ENCODE measurements around the gene DAGLA.

DNA sequence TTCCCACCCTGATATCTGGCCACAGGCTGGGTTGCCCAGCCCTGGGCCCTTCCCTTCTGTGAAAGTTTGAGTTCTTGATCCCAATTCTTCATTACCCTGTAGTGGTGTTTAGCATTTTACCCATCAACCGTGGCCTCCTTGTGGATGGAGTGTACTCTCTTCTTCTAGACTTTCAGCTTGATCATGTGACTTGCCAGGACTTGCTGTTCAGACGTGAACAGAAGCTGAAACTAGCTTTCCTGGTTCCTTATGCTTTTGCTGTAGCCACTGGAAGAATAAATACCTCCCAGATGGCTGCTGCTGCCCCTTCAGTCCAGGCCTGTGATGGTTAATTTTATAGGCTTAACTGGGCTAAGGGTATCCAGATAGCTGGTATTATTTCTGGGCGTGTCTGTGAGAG is 32.7 kb upstream of the DAGLA start:
- TF ChIP-seq, protein P1, sequence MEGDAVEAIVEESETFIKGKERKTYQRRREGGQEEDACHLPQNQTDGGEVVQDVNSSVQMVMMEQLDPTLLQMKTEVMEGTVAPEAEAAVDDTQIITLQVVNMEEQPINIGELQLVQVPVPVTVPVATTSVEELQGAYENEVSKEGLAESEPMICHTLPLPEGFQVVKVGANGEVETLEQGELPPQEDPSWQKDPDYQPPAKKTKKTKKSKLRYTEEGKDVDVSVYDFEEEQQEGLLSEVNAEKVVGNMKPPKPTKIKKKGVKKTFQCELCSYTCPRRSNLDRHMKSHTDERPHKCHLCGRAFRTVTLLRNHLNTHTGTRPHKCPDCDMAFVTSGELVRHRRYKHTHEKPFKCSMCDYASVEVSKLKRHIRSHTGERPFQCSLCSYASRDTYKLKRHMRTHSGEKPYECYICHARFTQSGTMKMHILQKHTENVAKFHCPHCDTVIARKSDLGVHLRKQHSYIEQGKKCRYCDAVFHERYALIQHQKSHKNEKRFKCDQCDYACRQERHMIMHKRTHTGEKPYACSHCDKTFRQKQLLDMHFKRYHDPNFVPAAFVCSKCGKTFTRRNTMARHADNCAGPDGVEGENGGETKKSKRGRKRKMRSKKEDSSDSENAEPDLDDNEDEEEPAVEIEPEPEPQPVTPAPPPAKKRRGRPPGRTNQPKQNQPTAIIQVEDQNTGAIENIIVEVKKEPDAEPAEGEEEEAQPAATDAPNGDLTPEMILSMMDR (IDR thresholded peaks at IDR 0.05) = no peak
- no peak for TF ChIP-seq POLR2A (IDR thresholded peaks at IDR 0.05)
- TF ChIP-seq POLR2AphosphoS5 (IDR thresholded peaks at IDR 0.05) = no peak
